Activated naive CD4-positive, alpha-beta T cell treated with anti-CD3 and anti-CD28 coated beads for 36 hours (primary cell): Measurements from ENCODE around the gene KRT82. TPM values are rescaled to one million over a fixed set of nuclear protein-coding genes. Genes with fewer than 3 reads are reported as not detected.
A peak's percentile ranks its signal among the peaks of the same experiment; 100 is the strongest.

Experiments
- CTCF ChIA-PET: fragments of 350-600 bp; sonication (Branson Sonifier 250); formaldehyde crosslinking; loops from one replicate; lab custom pipeline; 2021; ENCODE audit warnings: antibody characterized with exemption; lab: Charles Lee
- DNase-seq: peaks from one replicate; pipeline ENCODE4 v3.0.0-alpha.2; 2020
- H3K27ac Mint-ChIP-seq: one replicate; pipeline ENCODE4 v1.8.0; 2021; ENCODE audit warnings: mild to moderate bottlenecking, mixed read lengths
- H3K27me3 Mint-ChIP-seq: one replicate; pipeline ENCODE4 v1.8.0; 2021; ENCODE audit warnings: low read depth, mixed read lengths
- H3K36me3 Mint-ChIP-seq: one replicate; pipeline ENCODE4 v1.8.0; 2021; ENCODE audit warnings: low read depth, mixed read lengths
- H3K4me1 Mint-ChIP-seq: one replicate; pipeline ENCODE4 v1.8.0; 2021; ENCODE audit warnings: low read depth, mixed read lengths
- H3K4me3 Mint-ChIP-seq: one replicate; pipeline ENCODE4 v1.8.0; 2021; ENCODE audit warnings: mild to moderate bottlenecking, moderate library complexity, mixed read lengths
- H3K9me3 Mint-ChIP-seq: one replicate; pipeline ENCODE4 v1.8.0; 2021; ENCODE audit warnings: mixed read lengths
- intact Hi-C: fragments of 100-400 bp; cut with micrococcal nuclease; formaldehyde crosslinking; loops from one replicate; pipeline ENCODE4 v1.15.1; 2023
- total RNA-seq, 2 experiments: library from RNA; stranded (reverse); gene quantifications; one replicate each; pipeline ENCODE4 v1.2.3, GENCODE V29; 2021

The KRT82 gene
- total RNA-seq, 2 experiments from 2014 or later: not detected

DNA sequence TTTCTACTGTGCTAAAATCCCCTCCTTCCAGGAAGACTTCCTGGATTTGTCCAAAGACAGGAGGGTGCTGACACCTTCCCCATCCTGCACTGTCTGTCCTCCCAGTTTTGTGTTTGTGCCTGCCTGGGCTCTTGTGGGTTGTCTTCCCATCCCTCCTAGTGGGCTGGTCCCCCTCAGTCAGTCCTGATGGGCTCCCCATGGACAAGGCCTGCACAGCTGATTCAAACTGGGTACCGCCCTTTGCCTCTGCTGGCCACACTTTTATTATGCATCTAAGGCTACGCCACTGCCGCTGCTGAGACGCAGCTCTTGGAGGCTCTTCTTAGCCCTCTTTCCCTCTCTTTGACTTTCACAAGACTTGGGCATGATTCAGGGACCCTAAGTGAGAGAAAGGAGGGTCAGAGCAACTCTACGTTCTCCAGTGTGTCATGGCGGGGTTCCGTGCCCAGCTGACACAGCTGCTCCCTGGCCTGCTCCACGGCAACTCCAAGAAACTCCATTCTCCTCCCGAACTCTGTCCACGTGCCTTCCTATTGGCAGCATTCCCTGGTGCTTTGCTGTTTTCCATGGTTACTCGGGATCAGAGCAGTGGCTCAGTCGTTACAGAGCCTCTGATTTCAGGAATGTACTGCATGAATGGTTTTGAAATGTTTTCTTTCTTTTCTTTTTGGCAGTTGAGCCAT lies 35.1 kb downstream of the KRT82 start:
- Mint-ChIP-seq H3K4me1 (no peaks in the 10 kb centered on the region), H3K27me3 (no peaks in the 10 kb centered on the region), H3K4me3 (no peak overlapping the region), H3K36me3 (no peaks in the 10 kb centered on the region), H3K9me3 (no peaks in the 10 kb centered on the region), H3K27ac (no peak overlapping the region)
- CTCF ChIA-PET: interaction anchor here (0.6 to 1.7 kb wide), 3 partner anchors 7 to 510 kb away, joined by 3 to 6 read pairs (median 4); no protein-coding TSS in a partner anchor
- no peak for DNase-seq
- intact Hi-C loops: loop anchor here (5.0 to 10.0 kb wide), 4 partner anchors 134 to 604 kb away; no protein-coding TSS in a partner anchor

DNA sequence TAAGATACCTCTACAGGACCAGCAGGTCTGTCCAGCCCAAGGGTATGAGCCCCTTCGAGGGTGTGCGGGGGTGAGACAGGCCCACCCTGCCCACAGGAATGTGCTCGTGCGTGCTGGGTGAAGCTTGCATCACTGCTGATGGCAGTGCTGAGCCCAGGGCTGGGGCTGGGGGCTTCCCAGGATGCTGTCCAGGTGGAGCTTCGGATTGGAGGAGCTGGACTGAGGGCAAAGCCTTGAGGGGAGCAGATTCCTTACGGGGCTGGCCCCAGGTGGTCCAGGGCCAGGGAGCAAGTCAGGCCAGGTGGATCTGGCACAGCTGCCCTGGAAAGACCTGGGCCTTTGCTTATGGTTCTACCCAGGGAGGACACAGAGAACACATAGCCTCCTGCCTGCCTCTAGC lies 36.3 kb downstream of the KRT82 start:
- Mint-ChIP-seq H3K4me1 (no peaks in the 10 kb centered on the region), H3K9me3 (no peaks in the 10 kb centered on the region), H3K4me3 (no peak overlapping the region), H3K36me3 (no peaks in the 10 kb centered on the region), H3K27ac (no peak overlapping the region), H3K27me3 (no peaks in the 10 kb centered on the region)
- no peak for DNase-seq
- CTCF ChIA-PET: interaction anchor here (0.9 to 1.0 kb wide), 2 partner anchors 12 to 515 kb away, joined by 4 to 5 read pairs; no protein-coding TSS in a partner anchor
- intact Hi-C loops: loop anchor here (5.0 to 10.0 kb wide), 4 partner anchors 135 to 605 kb away; no protein-coding TSS in a partner anchor

DNA sequence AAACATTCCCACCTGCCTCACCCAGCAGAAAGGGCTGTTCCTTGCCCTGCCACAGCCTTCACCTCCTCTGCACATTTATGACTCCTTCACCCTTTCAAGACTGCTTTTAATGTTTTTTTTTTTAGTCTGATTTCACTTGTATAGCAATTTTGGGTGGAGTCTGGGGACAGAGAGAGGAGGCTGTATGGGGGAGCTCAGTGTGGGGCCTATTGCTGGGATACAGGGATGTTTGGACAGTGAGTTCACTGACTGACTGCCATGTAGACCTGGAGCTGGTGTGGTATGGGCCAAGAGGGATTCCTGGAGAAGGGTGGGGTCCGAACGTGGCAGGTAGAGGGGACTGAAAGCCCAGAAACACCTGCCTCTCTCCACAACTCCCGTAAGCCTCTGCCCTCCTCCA lies 36.9 kb downstream of the KRT82 start:
- no peaks in the 10 kb centered on the region for H3K4me1 Mint-ChIP-seq
- no peak overlapping the region for H3K4me3 Mint-ChIP-seq
- H3K27ac Mint-ChIP-seq: no peak overlapping the region
- CTCF ChIA-PET: interaction anchor here (0.5 to 0.9 kb wide), 2 partner anchors 100 to 503 kb away, joined by 3 read pairs; no protein-coding TSS in a partner anchor
- no peak for DNase-seq
- no peaks in the 10 kb centered on the region for H3K9me3 Mint-ChIP-seq
- H3K27me3 Mint-ChIP-seq: no peaks in the 10 kb centered on the region
- H3K36me3 Mint-ChIP-seq: no peaks in the 10 kb centered on the region
- intact Hi-C loops: no loop called here

DNA sequence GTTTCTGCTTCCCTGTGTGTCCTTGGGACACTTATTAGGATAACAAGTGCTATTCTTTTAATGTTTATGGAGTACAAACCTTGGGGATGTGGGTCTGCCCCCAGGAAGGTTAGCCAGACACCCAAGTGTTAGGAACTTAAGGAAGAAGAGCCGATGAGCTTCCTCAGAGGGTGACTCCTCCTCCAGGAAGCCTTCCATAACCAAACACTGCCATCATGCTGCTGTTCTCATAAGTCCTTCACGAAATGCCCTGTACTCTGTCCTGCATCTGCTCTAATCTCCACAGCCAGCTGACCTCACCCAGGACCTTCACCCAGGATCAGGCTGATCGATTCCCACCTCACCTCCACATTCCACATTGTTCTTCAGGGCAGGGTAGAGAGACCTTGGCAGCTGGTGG lies 37.6 kb downstream of the KRT82 start:
- CTCF ChIA-PET: interaction anchor here (0.6 to 0.9 kb wide), 3 partner anchors 101 to 528 kb away, joined by 3 read pairs; no protein-coding TSS in a partner anchor
- no peaks in the 10 kb centered on the region for H3K27me3 Mint-ChIP-seq
- no peak for DNase-seq
- intact Hi-C loops: no loop called here
- no peak overlapping the region for H3K4me3 Mint-ChIP-seq
- no peaks in the 10 kb centered on the region for H3K4me1 Mint-ChIP-seq
- H3K36me3 Mint-ChIP-seq: no peaks in the 10 kb centered on the region
- no peak overlapping the region for H3K27ac Mint-ChIP-seq
- H3K9me3 Mint-ChIP-seq: no peaks in the 10 kb centered on the region

DNA sequence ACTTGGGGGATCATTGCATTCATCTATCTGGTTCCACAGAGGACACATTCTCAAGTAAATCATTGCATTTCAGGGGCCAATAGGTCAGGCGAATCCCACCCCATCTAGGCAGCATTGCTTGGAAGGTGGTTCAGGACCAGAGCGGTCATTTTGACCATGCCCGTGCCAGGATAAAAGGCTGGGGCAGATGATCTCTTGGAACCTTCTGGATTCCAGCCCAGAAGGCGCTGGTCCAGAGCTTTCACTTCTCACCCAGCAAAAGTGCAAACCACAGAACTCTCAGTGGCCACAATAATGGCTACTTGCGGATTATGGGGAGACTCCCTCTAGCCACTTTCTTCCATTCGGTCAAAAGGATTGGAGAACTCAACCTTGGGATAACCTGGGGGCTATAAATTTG lies 38.3 kb downstream of the KRT82 start:
- CTCF ChIA-PET: interaction anchor here (0.6 to 1.2 kb wide), 2 partner anchors 213 to 529 kb away, joined by 3 to 4 read pairs; no protein-coding TSS in a partner anchor
- Mint-ChIP-seq H3K36me3 (no peaks in the 10 kb centered on the region), H3K4me1 (no peaks in the 10 kb centered on the region), H3K4me3 (no peak overlapping the region), H3K27me3 (no peaks in the 10 kb centered on the region), H3K9me3 (no peaks in the 10 kb centered on the region), H3K27ac (no peak overlapping the region)
- intact Hi-C loops: no loop called here
- DNase-seq: no peak

DNA sequence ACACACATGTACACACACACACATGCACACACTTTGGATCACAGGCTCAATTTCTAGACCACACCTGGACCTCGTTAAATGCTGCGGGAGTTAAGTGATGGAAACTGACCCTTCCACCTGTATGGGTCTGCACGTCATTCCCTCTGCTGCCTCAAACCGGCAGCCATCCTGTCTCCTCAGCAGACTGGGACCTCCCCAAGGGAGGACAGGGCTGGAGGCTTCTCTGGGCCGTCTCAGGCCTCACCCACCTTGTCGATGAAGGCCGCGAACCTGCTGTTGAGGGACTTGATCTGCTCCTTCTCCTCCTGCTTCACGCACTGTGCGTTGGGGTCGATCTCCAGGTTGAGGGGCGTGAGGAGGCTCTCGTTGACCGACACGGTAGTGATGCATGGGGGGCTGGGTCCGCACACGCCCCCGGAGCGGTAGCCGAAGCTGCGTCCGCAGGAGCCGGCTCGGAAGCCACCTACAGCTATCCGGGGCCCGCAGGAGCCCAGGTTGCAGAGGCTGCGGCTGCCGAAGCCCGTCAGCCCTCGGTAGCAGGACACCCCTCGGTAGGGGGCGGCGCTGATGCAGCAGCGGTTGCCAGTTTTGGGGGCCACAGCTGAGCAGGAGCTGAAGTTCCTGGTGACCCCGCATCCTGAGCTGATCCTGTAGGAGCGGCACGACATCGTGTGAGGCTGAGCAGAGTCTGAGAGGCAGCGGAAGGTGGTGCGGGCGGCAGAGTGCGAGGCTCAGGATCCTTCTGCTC lies 39.2 kb downstream of the KRT82 start, which contains the start of gene KRT85:
Gene KRT85, minus strand, starts transcription at position 744 of the 748 bp plus-strand sequence. Its CDS starts 76 bp downstream, at position 668.
- Mint-ChIP-seq H3K4me3 (no peak within 1 kb of the TSS), H3K27ac (no peak within 1 kb of the TSS), H3K36me3 (no peaks in the 10 kb centered on the region), H3K27me3 (no peaks in the 10 kb centered on the region), H3K4me1 (no peaks in the 10 kb centered on the region), H3K9me3 (no peaks in the 10 kb centered on the region)
- intact Hi-C loops: no loop called here
- no peak for DNase-seq
- CTCF ChIA-PET: interaction anchor here (0.7 to 1.2 kb wide), 2 partner anchors 58 to 212 kb away, joined by 3 to 4 read pairs; no protein-coding TSS in a partner anchor

DNA sequence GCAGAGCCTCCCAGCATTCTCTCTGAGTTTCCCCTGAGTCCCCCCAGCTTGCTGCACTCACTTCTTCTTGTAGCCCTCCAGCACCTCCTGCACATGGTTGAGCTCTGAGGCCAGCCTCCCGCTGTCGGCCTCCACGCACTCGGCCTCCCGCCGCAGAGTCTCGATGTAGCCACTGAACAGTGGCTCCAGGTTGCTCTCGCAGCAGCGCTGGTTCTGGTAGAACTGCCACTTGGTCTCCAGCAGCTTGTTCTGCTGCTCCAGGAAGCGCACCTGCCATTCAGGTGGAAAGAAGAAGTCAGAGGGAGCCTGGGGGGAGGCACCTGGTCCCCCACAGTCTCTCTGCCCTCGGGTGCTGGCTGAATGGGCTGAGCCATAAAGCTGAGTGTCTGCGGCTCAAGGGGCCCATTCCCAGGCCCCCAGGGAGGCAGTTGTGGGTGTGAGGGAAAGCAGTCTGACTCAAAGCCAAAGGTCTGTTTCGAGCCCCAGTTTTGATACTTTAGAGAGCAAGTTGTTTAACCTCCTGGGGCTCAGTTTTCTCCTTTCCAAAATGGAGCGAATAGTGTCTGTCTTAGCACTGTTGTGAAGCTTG lies 41.1 kb downstream of the KRT82 start:
- Mint-ChIP-seq H3K27me3 (no peaks in the 10 kb centered on the region), H3K36me3 (no peaks in the 10 kb centered on the region), H3K4me1 (no peaks in the 10 kb centered on the region), H3K4me3 (no peak overlapping the region), H3K9me3 (no peaks in the 10 kb centered on the region), H3K27ac (no peak overlapping the region)
- no peak for DNase-seq
- intact Hi-C loops: no loop called here
- CTCF ChIA-PET: interaction anchor here (0.7 to 1.7 kb wide), 4 partner anchors 7 to 615 kb away, joined by 3 to 6 read pairs (median 3); no protein-coding TSS in a partner anchor

DNA sequence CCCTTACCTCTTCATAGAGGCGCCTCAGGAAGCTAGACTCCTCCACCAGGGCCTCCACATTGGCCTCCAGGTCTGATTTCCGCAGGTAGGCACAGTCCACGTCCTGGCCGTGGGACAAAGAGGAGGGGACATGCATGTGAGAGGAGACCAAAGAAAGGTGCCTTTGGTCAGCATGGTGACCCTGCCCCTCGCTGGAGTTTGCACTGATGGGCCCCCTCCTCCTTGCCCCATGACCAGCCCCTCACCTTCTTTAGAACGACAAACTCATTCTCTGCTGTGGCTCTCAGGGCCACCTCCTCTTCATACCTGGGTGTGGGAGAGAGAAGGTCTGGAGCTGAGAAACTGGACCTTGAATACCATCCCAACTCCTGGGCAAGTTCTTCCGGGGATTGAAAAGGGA lies 42.1 kb downstream of the KRT82 start:
- Mint-ChIP-seq H3K9me3 (no peaks in the 10 kb centered on the region), H3K27ac (no peak overlapping the region), H3K4me3 (no peak overlapping the region), H3K36me3 (no peaks in the 10 kb centered on the region), H3K27me3 (no peaks in the 10 kb centered on the region), H3K4me1 (peaks cover 8% of the 10 kb centered on the region)
- DNase-seq: no peak
- CTCF ChIA-PET: interaction anchor here (0.7 to 1.7 kb wide), 5 partner anchors 8 to 616 kb away, joined by 3 to 6 read pairs (median 3); no protein-coding TSS in a partner anchor
- intact Hi-C loops: no loop called here

DNA sequence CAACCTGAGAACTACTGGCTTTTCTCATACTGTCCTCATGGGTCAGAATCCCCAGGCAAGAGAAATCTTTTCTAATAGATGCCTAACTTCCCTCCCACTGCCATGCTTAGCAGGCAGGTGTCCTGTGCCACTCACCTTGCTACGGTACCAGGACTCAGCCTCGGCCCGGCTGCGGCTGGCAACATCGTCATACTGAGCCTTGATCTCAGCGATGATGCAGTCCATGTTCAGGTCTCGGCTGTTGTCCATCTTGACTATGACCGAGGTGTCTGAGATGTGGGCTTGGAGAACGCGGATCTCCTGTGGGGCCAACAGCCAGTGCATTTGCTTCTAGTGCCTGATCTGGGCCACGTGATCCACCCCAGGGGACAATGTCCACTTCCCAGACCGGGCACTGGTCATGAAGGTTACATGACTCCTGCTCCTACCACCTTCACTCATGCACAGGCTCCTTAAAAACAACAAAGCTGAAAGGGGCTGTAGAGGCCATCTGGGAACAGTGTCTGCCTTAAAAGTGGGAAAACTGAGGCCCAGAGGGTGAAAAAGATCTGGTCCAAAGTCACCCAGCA lies 42.9 kb downstream of the KRT82 start:
- H3K4me3 Mint-ChIP-seq: no peak overlapping the region
- CTCF ChIA-PET: interaction anchor here (1.2 to 1.7 kb wide), 3 partner anchors 9 to 35 kb away, joined by 3 to 6 read pairs (median 4); no protein-coding TSS in a partner anchor
- DNase-seq: no peak
- H3K36me3 Mint-ChIP-seq: no peaks in the 10 kb centered on the region
- peaks cover 16% of the 10 kb centered on the region for H3K4me1 Mint-ChIP-seq
- intact Hi-C loops: no loop called here
- H3K27ac Mint-ChIP-seq: no peak overlapping the region
- H3K27me3 Mint-ChIP-seq: no peaks in the 10 kb centered on the region
- H3K9me3 Mint-ChIP-seq: no peaks in the 10 kb centered on the region

DNA sequence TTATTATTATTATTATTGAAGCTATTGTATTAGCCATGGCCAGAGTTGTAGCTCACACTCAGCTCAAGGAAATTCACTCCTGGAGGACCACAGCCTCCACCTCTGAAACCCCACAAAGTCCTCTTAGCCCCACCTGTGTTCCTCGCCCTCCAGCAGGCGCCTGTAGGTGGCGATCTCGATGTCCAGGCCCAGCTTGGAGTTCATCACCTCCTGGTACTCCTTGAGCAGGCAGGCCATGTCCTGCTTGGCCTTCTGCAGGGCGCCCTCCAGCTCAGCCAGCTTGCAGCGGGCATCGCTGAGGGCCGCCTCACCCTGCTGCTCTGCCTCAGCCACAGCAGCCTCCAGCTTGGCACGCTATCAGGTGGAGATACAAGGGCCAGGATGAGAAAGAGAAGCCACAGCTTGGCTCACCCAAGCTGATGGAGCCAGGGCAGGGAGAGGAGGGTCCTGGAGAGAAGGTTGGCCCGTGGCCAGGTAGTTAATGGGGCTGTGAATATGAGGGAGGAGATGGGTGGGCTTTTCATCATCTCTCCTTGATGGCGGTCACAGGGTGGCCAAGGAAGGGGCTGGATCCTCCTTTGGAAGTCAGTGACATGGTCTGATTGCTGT lies 43.9 kb downstream of the KRT82 start:
- no peak overlapping the region for H3K27ac Mint-ChIP-seq
- CTCF ChIA-PET: interaction anchor here (0.6 to 1.7 kb wide), 4 partner anchors 11 to 517 kb away, joined by 3 to 11 read pairs (median 4); no protein-coding TSS in a partner anchor
- no peaks in the 10 kb centered on the region for H3K36me3 Mint-ChIP-seq
- intact Hi-C loops: no loop called here
- H3K9me3 Mint-ChIP-seq: no peaks in the 10 kb centered on the region
- no peak overlapping the region for H3K4me3 Mint-ChIP-seq
- H3K27me3 Mint-ChIP-seq: no peaks in the 10 kb centered on the region
- peak; percentile 14 for DNase-seq
- H3K4me1 Mint-ChIP-seq: peaks cover 20% of the 10 kb centered on the region

DNA sequence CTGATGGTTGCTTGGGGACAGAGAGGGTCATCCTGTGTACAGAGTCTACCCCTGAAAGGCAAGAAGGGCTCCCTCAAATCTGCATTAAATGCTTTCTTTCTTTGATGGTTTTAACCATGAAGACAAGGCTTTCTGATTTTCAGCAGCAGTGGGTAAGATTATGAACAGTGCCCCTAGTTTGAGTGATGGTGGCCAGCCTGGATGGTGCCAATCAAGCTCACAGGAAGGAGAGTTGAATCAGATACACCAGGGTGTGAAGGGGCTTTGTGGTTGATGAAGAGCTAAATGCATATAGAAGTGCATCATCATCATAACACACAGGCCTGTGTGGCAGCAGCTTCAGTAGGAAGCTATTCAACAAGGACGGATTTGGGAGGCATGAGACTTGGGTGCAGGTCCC lies 44.6 kb downstream of the KRT82 start:
- CTCF ChIA-PET: interaction anchor here (0.6 to 1.7 kb wide), 8 partner anchors 10 to 533 kb away, joined by 3 to 11 read pairs (median 4); no protein-coding TSS in a partner anchor
- Mint-ChIP-seq H3K4me1 (peaks cover 20% of the 10 kb centered on the region), H3K27me3 (no peaks in the 10 kb centered on the region), H3K27ac (no peak overlapping the region), H3K9me3 (no peaks in the 10 kb centered on the region), H3K36me3 (no peaks in the 10 kb centered on the region), H3K4me3 (no peak overlapping the region)
- no peak for DNase-seq
- intact Hi-C loops: no loop called here
